ENCODE measurements around the gene MTMR3. TPM values are rescaled to one million over a fixed set of nuclear protein-coding genes. Genes with fewer than 3 reads are reported as not detected.
"Not testable (repeated sequence)": the region's sequence is repeated elsewhere in the genome, so short reads cannot be mapped to it uniquely, and the experiment has no call there.

The MTMR3 gene
- total RNA-seq, 2 donors from 2014 or later = 53.9 to 55.7 TPM

DNA sequence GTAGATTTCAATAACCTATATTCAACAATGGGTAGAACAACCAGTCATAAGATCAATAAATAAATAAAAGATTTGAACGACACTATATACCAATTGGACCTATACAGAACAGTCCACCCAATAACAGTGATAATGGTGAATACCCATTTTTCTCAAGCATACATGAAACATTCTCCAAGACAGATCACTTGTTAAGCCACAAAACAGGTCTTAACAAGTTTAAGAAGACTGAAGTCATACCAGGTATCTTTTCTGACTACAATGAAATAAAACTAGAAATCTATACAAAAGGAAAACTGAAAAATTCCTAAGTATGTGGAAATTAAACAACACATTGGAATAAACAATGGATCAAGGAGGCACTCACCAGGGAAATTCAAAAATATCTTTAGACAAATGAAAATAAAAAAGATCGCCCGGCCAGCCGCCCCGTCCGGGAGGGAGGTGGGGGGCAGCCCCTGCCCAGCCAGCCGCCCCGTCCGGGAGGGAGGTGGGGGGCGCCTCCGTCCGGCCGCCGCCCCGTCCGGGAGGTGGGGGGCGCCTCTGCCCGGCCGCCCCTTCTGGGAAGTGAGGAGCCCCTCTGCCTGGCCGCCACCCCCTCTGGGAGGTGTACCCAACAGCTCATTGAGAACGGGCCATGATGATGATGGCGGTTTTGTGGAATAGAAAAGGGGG, 176.5 kb downstream of the MTMR3 start:
- not testable (repeated sequence) for H3K4me1 Mint-ChIP-seq; H3K4me3 Mint-ChIP-seq; ATAC-seq; H3K27me3 Mint-ChIP-seq; H3K27ac Mint-ChIP-seq; H3K36me3 Mint-ChIP-seq (ENCODE audit: low read depth); DNase-seq; H3K9me3 ChIP-seq (ENCODE audit: control insufficient read depth, low read length, poor library complexity, severe bottlenecking)

DNA sequence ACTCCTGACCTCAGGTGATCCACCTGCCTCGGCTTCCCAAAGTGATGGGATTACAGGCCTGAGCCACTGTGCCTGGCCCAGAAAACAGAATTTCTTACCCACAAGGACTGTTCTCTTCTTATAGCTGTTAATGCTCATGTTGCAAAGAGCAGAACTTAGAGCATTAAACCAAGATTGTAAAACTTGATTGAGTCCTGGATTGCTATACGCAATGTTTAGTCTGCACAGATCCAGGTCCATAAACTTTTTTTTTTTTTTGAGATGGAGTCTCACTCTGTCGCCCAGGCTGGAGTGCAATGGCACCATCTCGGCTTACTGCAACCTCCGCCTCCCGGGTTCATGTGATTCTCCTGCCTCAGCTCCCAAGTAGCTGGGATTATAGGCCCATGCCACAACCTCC, 178.1 kb downstream of the MTMR3 start:
- not testable (repeated sequence) for H3K9me3 ChIP-seq (ENCODE audit: control insufficient read depth, low read length, poor library complexity, severe bottlenecking); H3K4me3 Mint-ChIP-seq; H3K27ac Mint-ChIP-seq; H3K27me3 Mint-ChIP-seq; ATAC-seq; DNase-seq; H3K4me1 Mint-ChIP-seq; H3K36me3 Mint-ChIP-seq (ENCODE audit: low read depth)

GRCh38 chr22:30062259-30062658, 179.3 kb downstream of the MTMR3 start:
- no peak overlapping the region for H3K27ac Mint-ChIP-seq
- H3K9me3 ChIP-seq (ENCODE audit: control insufficient read depth, low read length, poor library complexity, severe bottlenecking) = peaks cover 3% of the 10 kb centered on the region
- H3K36me3 Mint-ChIP-seq (ENCODE audit: low read depth) = no peaks in the 10 kb centered on the region
- no peaks in the 10 kb centered on the region for H3K4me1 Mint-ChIP-seq
- ATAC-seq (no peak), DNase-seq (no peak)
- H3K27me3 Mint-ChIP-seq = no peaks in the 10 kb centered on the region
- no peak overlapping the region for H3K4me3 Mint-ChIP-seq

DNA sequence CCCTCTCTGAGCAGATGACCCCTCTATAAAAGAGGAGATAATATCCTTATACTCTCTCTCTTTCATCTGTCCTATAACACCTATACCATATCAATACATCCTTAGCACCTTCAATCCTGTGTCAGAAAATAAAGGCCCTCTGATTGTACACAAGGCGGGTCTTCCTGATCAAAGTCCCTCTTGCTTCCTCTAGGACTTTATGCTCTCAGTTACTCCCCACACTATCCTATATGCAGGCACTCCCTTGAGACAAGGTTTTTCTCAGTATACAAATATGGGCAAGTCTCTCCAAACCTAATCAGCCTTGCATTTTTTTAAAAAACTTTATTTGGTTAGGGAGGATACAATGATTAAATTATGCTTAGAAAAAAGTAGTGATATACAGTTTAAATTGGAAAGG, 180.0 kb downstream of the MTMR3 start:
- ATAC-seq (no peak), DNase-seq (no peak)
- no peak overlapping the region for H3K27ac Mint-ChIP-seq
- peaks cover 3% of the 10 kb centered on the region for H3K9me3 ChIP-seq (ENCODE audit: control insufficient read depth, low read length, poor library complexity, severe bottlenecking)
- no peaks in the 10 kb centered on the region for H3K27me3 Mint-ChIP-seq
- no peak overlapping the region for H3K4me3 Mint-ChIP-seq
- no peaks in the 10 kb centered on the region for H3K36me3 Mint-ChIP-seq (ENCODE audit: low read depth)
- no peaks in the 10 kb centered on the region for H3K4me1 Mint-ChIP-seq

GRCh38 chr22:30064172-30064571, 181.2 kb downstream of the MTMR3 start:
- Mint-ChIP-seq H3K27ac (no peak overlapping the region), H3K27me3 (peaks cover 2% of the 10 kb centered on the region), H3K4me3 (no peak overlapping the region), H3K36me3 (ENCODE audit: low read depth) (no peaks in the 10 kb centered on the region), H3K4me1 (no peaks in the 10 kb centered on the region)
- peaks cover 3% of the 10 kb centered on the region for H3K9me3 ChIP-seq (ENCODE audit: control insufficient read depth, low read length, poor library complexity, severe bottlenecking)
- no peak for ATAC-seq
- DNase-seq = no peak

DNA sequence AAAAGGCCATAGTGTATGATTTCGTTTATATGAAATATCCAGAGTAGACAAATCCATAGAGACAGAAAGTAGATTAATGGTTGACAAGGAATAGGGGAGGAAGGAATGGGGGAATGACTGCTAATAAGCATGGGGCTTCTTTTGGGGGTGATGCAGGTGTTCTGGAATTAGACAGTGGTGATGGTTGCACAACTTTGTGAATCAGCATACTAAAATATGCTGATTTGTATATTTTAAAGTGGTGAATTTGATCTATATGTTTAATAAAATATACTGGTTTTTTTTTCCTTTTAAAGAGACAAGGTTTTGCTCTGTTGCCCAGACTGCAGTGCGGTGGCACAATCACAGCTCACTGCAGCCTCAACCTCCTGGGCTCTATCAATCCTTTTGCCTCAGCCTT, 190.8 kb downstream of the MTMR3 start:
- peaks cover 8% of the 10 kb centered on the region for H3K4me1 Mint-ChIP-seq
- H3K4me3 Mint-ChIP-seq = no peak overlapping the region
- no peak overlapping the region for H3K27ac Mint-ChIP-seq
- no peaks in the 10 kb centered on the region for H3K36me3 Mint-ChIP-seq (ENCODE audit: low read depth)
- no peaks in the 10 kb centered on the region for H3K9me3 ChIP-seq (ENCODE audit: control insufficient read depth, low read length, poor library complexity, severe bottlenecking)
- H3K27me3 Mint-ChIP-seq = peaks cover 10% of the 10 kb centered on the region
- no peak for DNase-seq
- no peak for ATAC-seq

DNA sequence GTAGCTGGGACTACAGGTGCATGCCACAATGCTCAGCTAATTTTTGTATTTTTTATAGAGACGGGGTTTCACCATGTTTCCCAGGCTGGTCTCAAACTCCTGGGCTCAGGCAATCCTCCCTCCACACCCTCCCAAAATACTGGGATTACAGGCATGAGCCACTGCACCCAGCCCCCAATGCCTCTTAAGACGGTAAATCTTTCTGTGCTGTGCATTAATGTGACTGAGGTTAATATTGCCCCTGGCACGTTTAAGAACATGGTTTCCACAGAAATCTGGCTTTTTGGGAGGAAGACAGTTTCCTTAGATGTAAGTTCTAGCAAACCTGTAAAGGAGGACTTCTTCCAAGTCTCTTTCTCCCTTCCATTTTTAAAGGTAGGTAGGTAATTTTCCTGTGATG, 191.2 kb downstream of the MTMR3 start:
- peaks cover 8% of the 10 kb centered on the region for H3K27me3 Mint-ChIP-seq
- H3K4me3 Mint-ChIP-seq = no peak overlapping the region
- H3K36me3 Mint-ChIP-seq (ENCODE audit: low read depth) = no peaks in the 10 kb centered on the region
- ATAC-seq (no peak), DNase-seq (no peak)
- no peaks in the 10 kb centered on the region for H3K9me3 ChIP-seq (ENCODE audit: control insufficient read depth, low read length, poor library complexity, severe bottlenecking)
- peaks cover 11% of the 10 kb centered on the region for H3K4me1 Mint-ChIP-seq
- no peak overlapping the region for H3K27ac Mint-ChIP-seq

GRCh38 chr22:30074994-30075393, 192.0 kb downstream of the MTMR3 start:
- ATAC-seq (no peak), DNase-seq (no peak)
- Mint-ChIP-seq H3K36me3 (ENCODE audit: low read depth) (no peaks in the 10 kb centered on the region), H3K27ac (no peak overlapping the region), H3K4me1 (peaks cover 11% of the 10 kb centered on the region), H3K4me3 (no peak overlapping the region), H3K27me3 (no peaks in the 10 kb centered on the region)
- no peaks in the 10 kb centered on the region for H3K9me3 ChIP-seq (ENCODE audit: control insufficient read depth, low read length, poor library complexity, severe bottlenecking)

- no peak for DNase-seq
- H3K27ac Mint-ChIP-seq = peak overlapping the region; percentile 90
- H3K4me3 Mint-ChIP-seq = no peak overlapping the region
- H3K4me1 Mint-ChIP-seq = peaks cover 11% of the 10 kb centered on the region
- H3K36me3 Mint-ChIP-seq (ENCODE audit: low read depth) = no peaks in the 10 kb centered on the region
- H3K27me3 Mint-ChIP-seq = no peaks in the 10 kb centered on the region
- no peaks in the 10 kb centered on the region for H3K9me3 ChIP-seq (ENCODE audit: control insufficient read depth, low read length, poor library complexity, severe bottlenecking)
- no peak for ATAC-seq
These were observed 194.4 kb downstream of the MTMR3 start for GRCh38 chr22:30077279-30077880.

DNA sequence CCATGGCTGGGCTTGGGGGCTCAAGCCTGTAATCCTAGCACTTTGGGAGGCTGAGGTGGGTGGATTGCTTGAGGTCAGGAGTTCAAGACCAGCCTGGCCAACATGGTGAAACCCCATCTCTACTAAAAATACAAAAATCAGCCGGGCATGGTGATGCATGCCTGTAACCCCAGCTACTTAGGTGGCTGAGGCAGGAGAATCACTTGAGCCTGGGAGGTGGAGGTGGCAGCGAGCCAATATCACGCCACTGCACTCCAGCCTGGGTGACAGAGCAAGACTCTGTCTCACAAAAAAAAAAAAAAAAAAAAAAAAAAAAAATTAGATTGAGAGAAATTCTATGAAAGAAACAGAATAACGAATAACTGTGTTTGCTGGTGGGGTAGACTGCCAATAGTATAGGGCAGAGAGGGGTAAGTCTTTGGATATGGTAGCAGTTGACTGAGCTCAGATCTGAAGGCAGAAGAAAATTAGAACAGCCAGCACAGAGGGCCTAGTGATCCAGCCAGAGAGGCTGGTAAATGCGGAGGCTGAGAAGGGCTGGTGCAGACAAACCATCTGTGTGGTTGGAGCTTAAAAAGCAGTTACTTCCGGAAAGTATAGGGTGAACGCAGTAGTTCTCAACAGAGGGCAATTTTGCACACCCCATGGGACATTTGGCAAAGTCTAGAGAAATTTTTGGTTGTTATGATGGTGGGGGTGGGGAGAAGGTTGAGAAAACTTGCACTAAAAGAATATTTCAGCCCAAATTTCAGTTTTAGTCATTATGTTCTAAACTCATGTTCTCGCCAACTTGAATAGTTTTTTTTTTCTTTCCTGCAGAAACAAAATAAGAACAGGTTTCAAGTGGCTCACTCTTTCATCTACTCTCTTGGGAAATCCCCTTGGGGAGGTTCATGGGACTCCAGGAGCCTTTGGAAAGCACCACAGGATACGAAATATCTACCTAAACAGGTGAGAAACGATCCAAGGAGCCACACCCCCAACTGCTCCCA, 195.6 kb downstream of the MTMR3 start:
- DNase-seq (no peak), ATAC-seq (peak; percentile 86)
- Mint-ChIP-seq H3K4me1 (peaks cover 11% of the 10 kb centered on the region), H3K36me3 (ENCODE audit: low read depth) (no peaks in the 10 kb centered on the region), H3K27ac (peak overlapping the region; percentile 90), H3K27me3 (no peaks in the 10 kb centered on the region), H3K4me3 (peak overlapping the region; percentile 81)
- H3K9me3 ChIP-seq (ENCODE audit: control insufficient read depth, low read length, poor library complexity, severe bottlenecking) = no peaks in the 10 kb centered on the region

- DNase-seq (no peak), ATAC-seq (no peak)
- H3K36me3 Mint-ChIP-seq (ENCODE audit: low read depth) = no peaks in the 10 kb centered on the region
- H3K27ac Mint-ChIP-seq = peak within 1 kb of the TSS; percentile 90
- no peaks in the 10 kb centered on the region for H3K9me3 ChIP-seq (ENCODE audit: control insufficient read depth, low read length, poor library complexity, severe bottlenecking)
- no peaks in the 10 kb centered on the region for H3K27me3 Mint-ChIP-seq
- H3K4me1 Mint-ChIP-seq = peaks cover 11% of the 10 kb centered on the region
- H3K4me3 Mint-ChIP-seq = no peak within 1 kb of the TSS
These were observed 197.1 kb downstream of the MTMR3 start, which contains the start of gene HORMAD2 for GRCh38 chr22:30079952-30080533. Gene HORMAD2, plus strand, starts transcription at chr22:30080464. Its CDS starts 13,489 bp downstream, at chr22:30093953.

Data from T-helper 17 cell (primary cell).